Upper lobe of left lung (tissue), 4 donors: ENCODE measurements around the gene MSMO1.

Experiments used
- CTCF ChIP-seq, 6 experiments: fragments of 450-650 bp in 4 of 6; fragments of 200-600 bp in 2 of 6; sonication (generic) in 2 of 6; IDR thresholded peaks; one replicate each; pipeline ENCODE4 v1.5.1; 2016 to 2019; ENCODE audit warnings: antibody characterized with exemption in 6 of 6
- POLR2A ChIP-seq, 4 donors: fragments of 450-650 bp; IDR thresholded peaks; one replicate each; pipeline ENCODE4 v1.5.1; 2016 to 2017; ENCODE audit warnings: antibody characterized with exemption in 4 of 4, mild to moderate bottlenecking in 2 of 4
- POLR2AphosphoS5 ChIP-seq, 2 donors: sonication (generic); formaldehyde crosslinking; IDR thresholded peaks; one replicate each; pipeline ENCODE4 v1.5.1; 2017; ENCODE audit warnings: antibody characterized with exemption in 2 of 2

DNA sequence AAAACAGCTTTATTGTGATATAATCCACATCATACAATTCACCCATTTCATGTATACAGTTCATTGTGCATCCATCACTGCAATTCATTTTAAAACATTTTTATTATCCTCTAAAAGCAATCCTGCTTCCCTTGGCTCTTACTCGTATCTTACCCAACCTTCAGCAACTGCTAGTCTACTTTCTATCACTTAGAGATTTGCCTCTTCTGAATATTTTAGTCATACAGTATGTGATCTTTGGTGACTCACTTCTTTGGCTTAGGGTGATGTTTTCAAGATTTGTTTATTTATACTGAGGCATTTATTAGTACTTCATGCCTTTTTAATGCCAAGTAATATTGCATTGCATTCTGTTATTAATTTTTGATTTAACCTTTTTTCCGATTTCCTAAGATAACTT is 15.0 kb upstream of the MSMO1 start:
- no peak for TF ChIP-seq CTCF (IDR thresholded peaks at IDR 0.05)
- no peak for TF ChIP-seq POLR2A (IDR thresholded peaks at IDR 0.05)
- no peak for TF ChIP-seq POLR2AphosphoS5 (IDR thresholded peaks at IDR 0.05)
